ENCODE measurements around the gene SLC25A42. TPM values are rescaled to one million over a fixed set of nuclear protein-coding genes. Genes with fewer than 3 reads are reported as not detected.
"Not testable (repeated sequence)": the region's sequence is repeated elsewhere in the genome, so short reads cannot be mapped to it uniquely, and the experiment has no call there.

The SLC25A42 gene, protein sequence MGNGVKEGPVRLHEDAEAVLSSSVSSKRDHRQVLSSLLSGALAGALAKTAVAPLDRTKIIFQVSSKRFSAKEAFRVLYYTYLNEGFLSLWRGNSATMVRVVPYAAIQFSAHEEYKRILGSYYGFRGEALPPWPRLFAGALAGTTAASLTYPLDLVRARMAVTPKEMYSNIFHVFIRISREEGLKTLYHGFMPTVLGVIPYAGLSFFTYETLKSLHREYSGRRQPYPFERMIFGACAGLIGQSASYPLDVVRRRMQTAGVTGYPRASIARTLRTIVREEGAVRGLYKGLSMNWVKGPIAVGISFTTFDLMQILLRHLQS
- total RNA-seq (2014; rRNA removed; shearing (Covaris generic)): 4.2 and 6.3 TPM in 2 replicates

DNA sequence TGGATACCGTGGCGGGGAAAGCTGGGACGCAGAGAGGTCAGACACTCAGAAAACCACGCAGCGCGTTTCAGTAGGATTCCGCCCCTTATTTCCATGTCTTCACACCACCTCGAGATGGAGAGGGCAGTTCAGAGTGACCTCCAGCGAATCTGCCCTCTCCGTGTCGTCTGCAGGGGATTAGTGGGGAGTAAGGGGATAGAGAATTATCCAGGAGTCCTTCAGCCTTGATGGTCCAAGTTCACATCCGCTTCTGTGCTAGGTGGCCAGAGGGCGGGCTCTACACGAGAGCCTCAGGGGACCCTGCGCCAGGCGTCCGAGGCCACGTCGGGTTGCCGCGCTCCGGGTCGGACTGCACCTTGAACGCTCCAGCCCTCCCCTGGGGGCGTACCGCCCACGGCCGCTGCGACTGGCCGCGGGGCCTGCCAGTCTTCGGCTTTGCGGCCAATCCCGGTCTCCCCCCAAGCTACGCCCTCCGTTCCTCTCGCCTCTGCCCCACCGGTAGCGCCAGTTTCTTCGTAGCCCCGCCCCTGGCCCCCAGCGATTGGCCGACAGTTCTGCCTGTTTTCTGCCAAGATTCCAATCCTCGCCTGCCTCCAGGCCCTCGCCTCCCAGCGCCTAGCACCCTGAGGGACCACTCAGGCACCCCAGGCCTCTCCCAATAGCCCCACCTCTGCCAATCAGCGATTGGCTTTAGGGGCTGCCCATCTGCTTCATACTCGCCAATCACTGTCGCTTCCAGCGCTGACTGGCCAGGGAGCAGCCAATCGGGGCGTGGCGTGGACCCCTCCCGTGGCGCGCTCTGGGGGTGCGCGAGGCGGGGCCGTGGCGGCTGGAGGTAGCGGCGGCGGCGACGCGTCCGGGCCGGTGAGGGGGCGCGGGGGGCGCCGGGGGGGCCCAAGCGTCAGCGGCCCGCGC lies at the start of gene SLC25A42:
SLC25A42 (plus strand) TSS at position 812 of the 915 bp plus-strand sequence. CDS start 32,131 bp downstream, outside the sequence.
- DNase-seq (ENCODE audit: low spot score): peak; percentile 100

DNA sequence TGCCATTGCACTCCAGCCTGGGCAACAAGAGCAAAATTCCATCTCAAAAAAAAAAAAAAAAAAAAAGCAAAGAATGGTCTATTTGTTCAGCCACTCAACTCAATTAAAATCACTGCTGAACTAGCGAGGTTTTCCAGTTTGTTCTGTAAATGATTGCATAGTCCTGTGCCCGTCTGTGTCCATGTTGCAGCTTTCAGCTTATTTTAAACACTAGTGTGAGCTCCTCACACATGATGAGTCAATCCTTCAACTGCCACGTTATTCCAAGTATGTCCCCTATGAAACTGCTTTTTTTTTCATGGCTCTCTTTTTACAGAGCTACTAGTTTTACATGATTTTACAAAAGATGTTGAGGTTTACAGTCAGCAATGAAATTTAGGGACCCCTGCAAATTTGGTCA lies 42.7 kb upstream of the SLC25A42 start:
- DNase-seq (ENCODE audit: low spot score): no peak

DNA sequence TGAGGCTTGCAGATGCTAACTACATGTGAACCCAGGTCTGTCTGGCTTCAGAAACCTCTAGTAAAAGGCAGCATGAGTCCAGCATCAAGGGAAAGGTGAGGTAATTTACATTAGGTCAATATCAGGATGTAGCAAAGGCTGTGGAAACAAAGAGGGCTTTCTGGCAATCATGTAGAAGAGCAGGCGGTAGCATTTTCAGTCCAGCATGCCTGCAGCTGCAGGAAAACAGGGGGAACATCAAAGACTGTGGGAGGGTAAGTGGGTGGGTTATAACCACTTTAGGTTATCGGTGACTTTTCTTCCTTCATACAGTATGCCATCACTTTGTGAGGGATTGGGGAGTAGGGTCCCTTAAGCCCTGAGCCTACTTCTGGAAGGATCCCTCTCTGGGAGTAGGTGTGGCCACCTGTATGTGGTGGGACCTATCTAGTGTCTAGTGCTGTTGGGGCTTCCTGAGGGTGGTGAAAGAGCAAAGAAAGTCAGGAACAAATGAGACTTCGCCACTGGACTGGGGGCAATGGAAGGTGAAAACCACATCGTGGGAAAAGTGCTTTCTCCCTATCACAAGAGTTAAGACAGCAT lies 41.3 kb upstream of the SLC25A42 start:
- no peak for DNase-seq (ENCODE audit: low spot score)

DNA sequence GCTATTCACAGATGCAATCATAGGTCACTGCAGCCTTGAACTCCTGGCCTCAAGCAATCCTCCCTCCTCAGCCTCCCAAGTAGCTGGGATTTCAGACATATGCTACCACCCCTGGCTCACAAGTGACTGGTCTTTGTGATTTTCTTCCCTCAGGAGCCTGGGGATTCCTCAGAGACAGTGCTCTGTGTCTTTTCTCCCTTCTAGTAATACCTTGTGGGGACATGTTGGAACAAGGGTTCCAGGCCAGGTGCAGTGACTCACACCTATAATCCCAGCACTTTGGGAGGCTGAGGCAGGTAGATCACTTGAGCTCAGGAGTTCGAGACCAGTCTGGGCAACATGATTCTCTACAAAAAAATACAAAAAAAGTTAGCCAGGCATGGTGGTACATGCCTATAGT lies 40.4 kb upstream of the SLC25A42 start:
- not testable (repeated sequence) for DNase-seq (ENCODE audit: low spot score)

DNA sequence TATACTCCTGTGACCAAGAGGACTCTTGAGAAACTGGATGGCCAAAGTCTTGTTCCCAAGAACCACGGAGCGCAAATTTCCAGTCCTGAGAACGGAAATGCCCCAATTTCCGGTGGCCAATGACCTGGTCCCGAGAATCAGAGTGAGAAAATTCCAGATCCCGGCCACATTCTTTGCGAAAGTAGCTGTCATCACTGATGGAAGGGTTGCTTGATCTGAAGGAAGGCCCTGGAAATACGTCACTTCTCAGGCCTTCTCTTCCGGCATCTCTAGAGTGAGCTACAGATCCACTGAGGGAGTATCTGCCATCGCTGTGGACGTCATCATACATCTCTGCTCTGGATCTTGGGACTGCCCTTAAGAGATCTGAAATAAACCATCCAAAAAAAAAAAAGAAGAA lies 37.9 kb upstream of the SLC25A42 start:
- DNase-seq (ENCODE audit: low spot score): no peak

DNA sequence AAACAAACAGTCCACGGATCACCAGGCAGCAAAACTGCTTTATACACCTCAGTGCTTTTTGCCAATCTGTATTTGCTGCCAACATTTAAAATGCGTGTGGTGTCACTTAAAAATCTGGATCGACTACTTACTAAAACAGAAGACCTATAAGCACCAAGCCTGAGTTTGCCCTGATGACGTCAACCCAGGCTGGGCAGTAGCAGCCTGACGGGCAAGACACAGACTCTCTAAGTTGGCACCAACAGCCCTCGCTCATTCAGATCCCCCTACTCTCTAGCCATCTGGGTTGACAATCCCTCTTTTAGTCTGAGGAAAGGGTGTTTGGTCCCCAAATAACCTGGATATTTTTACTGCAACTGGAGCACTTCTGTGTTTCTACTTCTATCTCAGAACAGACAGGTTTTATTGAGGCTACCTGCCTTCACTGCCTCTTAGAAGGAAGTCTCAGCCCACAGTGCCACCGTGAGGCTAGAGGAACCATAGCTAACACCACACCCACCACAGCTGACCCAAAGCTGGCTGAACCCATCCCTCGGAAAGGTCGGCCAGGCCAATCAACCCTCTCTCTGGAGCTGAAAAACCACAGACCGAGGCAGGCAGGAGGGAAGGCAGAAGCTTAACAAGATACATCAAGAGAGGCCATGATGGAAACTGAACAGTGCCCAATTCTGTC lies 37.4 kb upstream of the SLC25A42 start:
- no peak for DNase-seq (ENCODE audit: low spot score)

GRCh38 chr19:19027228-19027627 lies 36.6 kb upstream of the SLC25A42 start:
- no peak for DNase-seq (ENCODE audit: low spot score)

GRCh38 chr19:19028526-19028925 lies 35.3 kb upstream of the SLC25A42 start:
- no peak for DNase-seq (ENCODE audit: low spot score)

DNA sequence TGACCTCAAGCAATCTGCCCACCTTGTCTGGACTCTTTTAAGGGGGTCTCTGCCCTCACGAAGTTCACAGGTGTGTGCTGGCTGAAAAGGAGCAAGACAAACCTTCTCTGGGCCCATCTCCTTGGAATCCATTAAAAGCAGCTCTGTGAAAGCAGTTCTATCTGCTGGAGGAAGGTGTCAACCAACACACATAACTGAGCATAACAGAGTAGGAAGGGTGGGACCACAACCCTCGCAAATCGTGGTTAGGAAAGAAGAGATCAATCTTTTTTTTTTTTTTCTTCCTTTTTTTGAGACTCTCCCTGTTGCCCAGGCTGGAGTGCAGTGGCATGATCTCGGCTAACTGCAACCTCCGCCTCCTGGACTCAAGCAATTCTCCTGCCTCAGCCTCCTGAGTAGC lies 31.9 kb upstream of the SLC25A42 start:
- no peak for DNase-seq (ENCODE audit: low spot score)

GRCh38 chr19:19032420-19033175 lies 31.2 kb upstream of the SLC25A42 start:
- no peak for DNase-seq (ENCODE audit: low spot score)

- DNase-seq (ENCODE audit: low spot score): no peak
Measured at GRCh38 chr19:19033176-19033425, 30.7 kb upstream of the SLC25A42 start.

DNA sequence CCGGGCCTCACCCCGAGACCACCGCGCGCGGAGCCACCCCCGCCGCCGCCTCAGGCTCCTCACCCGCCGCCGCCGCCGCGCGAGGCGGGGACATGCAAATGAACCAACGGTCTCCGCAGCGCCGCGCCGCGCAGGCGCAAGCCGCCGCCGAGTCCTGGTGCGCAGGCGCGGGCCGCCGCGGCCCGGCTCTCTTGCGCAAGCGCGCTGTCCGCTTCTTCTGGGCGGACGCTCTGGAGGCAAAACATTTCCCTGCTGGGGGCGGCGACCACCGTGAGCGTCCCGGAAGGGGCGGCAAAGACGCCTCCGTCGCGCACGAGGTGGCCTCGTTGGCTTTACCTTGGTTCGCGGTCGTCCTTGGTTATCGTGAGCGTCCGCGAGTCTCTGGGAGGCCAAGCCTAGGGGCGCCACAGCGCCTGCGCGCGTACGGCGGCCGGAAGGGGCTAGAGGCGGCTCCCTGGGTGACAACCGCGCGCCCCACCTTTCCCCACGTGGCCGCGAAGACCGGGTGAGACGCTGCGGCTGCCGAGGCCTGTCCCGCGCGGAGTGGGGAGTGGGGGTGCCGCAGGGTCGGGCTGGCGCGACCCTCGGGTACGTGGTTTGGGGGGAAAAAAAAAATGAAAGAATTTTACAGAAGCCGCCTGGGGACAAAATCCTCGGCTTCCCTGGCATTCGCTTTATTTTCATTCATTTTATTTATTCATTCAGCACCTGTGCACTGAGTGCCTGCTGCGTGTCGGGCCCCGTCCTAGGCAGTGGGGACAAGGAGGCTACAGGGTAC lies 30.2 kb upstream of the SLC25A42 start, which contains the start of the genes ARMC6 and SUGP2:
ARMC6 (plus strand) TSS at position 178 of the 778 bp plus-strand sequence. CDS start 607 bp downstream, outside the sequence.
SUGP2 (minus strand) TSS at position 92 of the 778 bp plus-strand sequence. CDS start 2,446 bp downstream, outside the sequence.
- DNase-seq (ENCODE audit: low spot score): peak; percentile 84

DNA sequence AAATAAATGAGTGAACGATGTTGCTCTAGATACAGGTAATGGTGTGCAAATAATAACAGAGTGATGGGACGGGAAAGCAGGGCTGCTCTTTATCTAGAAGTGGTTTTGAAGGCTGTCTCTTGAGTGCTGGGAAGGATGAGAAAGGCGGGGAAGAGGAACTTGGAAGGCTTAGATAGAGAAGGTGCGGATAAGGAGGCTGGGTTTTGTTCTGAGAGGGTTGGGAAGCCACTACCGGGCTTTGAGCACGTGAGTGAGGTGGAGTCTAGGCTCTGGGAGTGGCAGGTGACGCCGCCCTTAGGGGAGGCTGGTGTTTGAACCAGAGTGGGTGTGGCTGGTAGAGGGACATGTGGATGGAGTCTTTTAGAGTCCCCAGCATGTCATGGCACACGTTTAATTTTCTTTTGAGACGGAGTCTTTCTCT lies 29.6 kb upstream of the SLC25A42 start:
- DNase-seq (ENCODE audit: low spot score): peak; percentile 79

GRCh38 chr19:19039901-19040300 lies 23.9 kb upstream of the SLC25A42 start:
- DNase-seq (ENCODE audit: low spot score): no peak

- DNase-seq (ENCODE audit: low spot score): no peak
Measured at GRCh38 chr19:19040417-19040816, 23.4 kb upstream of the SLC25A42 start.

GRCh38 chr19:19042732-19043280 lies 21.0 kb upstream of the SLC25A42 start:
- no peak for DNase-seq (ENCODE audit: low spot score)

GRCh38 chr19:19043481-19043880 lies 20.3 kb upstream of the SLC25A42 start:
- DNase-seq (ENCODE audit: low spot score): no peak

DNA sequence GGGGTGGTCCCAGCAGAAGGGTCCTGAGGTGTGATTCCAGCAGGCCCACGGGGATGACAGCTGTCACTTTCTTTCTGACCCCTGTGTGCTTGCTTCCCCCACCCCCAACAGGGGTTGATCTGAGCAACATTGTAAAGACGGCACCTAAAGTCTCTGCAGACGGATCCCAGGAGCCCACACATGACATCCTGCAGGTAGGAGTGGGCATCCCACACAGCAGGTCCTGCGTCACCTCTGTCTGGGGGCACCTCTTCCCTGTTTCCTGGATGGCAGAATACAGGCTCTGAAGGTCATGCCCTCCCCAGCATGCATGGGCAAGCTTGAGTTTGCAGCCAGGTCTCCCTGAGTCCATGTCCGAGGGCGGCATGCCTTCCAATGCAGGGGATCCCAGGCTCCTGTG lies 19.9 kb upstream of the SLC25A42 start:
- DNase-seq (ENCODE audit: low spot score): no peak

- no peak for DNase-seq (ENCODE audit: low spot score)
Measured at GRCh38 chr19:19049406-19049805, 14.4 kb upstream of the SLC25A42 start.

GRCh38 chr19:19050104-19050503 lies 13.7 kb upstream of the SLC25A42 start:
- no peak for DNase-seq (ENCODE audit: low spot score)
